Upper lobe of left lung (tissue), 4 donors: ENCODE measurements around the gene DCPS.

Source experiments
- EP300 ChIP-seq, 4 donors: sonication (generic); formaldehyde crosslinking; IDR thresholded peaks; one replicate each; pipeline ENCODE4 v1.5.1; 2017; ENCODE audit warnings: antibody characterized with exemption in 4 of 4, control low read depth in 2 of 4
- POLR2A ChIP-seq, 4 donors: fragments of 450-650 bp; IDR thresholded peaks; one replicate each; pipeline ENCODE4 v1.5.1; 2016 to 2017; ENCODE audit warnings: antibody characterized with exemption in 4 of 4, mild to moderate bottlenecking in 2 of 4
- POLR2AphosphoS5 ChIP-seq, 2 donors: sonication (generic); formaldehyde crosslinking; IDR thresholded peaks; one replicate each; pipeline ENCODE4 v1.5.1; 2017; ENCODE audit warnings: antibody characterized with exemption in 2 of 2
- TF ChIP-seq, protein P1 (sequence below), 6 experiments: fragments of 450-650 bp in 4 of 6; fragments of 200-600 bp in 2 of 6; sonication (generic) in 2 of 6; IDR thresholded peaks; one replicate each; pipeline ENCODE4 v1.5.1; 2016 to 2019; ENCODE audit warnings: antibody characterized with exemption in 6 of 6

DNA sequence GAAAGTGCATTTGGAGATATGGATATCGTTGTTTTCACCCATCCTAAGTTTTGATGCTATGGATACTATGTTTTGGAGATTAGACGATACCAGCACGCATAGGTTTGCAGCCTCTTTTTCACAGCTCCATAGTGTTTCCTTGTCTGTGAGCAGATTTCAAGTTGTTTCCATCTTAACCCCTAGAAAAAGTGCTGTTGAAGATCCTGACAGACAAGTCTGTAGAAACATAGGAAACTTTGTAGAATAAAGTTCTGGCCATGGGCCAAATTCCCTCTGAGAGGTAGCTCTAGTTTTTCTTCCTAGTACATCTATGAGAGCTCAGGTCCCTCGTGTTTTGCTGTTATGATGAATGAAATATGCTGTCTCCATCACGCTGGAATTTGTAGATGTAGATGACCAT lies 84.0 kb downstream of the DCPS start:
- TF ChIP-seq, protein P1, sequence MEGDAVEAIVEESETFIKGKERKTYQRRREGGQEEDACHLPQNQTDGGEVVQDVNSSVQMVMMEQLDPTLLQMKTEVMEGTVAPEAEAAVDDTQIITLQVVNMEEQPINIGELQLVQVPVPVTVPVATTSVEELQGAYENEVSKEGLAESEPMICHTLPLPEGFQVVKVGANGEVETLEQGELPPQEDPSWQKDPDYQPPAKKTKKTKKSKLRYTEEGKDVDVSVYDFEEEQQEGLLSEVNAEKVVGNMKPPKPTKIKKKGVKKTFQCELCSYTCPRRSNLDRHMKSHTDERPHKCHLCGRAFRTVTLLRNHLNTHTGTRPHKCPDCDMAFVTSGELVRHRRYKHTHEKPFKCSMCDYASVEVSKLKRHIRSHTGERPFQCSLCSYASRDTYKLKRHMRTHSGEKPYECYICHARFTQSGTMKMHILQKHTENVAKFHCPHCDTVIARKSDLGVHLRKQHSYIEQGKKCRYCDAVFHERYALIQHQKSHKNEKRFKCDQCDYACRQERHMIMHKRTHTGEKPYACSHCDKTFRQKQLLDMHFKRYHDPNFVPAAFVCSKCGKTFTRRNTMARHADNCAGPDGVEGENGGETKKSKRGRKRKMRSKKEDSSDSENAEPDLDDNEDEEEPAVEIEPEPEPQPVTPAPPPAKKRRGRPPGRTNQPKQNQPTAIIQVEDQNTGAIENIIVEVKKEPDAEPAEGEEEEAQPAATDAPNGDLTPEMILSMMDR (IDR thresholded peaks at IDR 0.05): no peak
- TF ChIP-seq POLR2A (IDR thresholded peaks at IDR 0.05) (no peak), POLR2AphosphoS5 (IDR thresholded peaks at IDR 0.05) (no peak), EP300 (IDR thresholded peaks at IDR 0.05) (no peak)
